DOHH2 (cell line): ENCODE measurements around the gene ATP8B3.

Experiments used
- H3F3A ChIP-seq: fragments of 200-600 bp; sonication (generic), shearing (Covaris generic); 2 replicates; pipeline ENCODE4 v1.6.0; 2016; ENCODE audit warnings: antibody characterized with exemption, mild to moderate bottlenecking; ENCODE audit not compliant: control insufficient read depth, insufficient read depth
- H3K27ac ChIP-seq: fragments of 200-600 bp; sonication (generic); 2 replicates; pipeline ENCODE4 v1.5.1; 2014; ENCODE audit warnings: low read depth, mild to moderate bottlenecking, low read length, moderate library complexity
- H3K27me3 ChIP-seq: fragments of 200-600 bp; sonication (generic); 2 replicates; pipeline ENCODE4 v1.6.1; 2014; ENCODE audit warnings: mild to moderate bottlenecking, low read length, mixed read lengths; ENCODE audit not compliant: control insufficient read depth
- H3K36me3 ChIP-seq: fragments of 200-600 bp; sonication (generic); 2 replicates; pipeline ENCODE4 v1.6.1; 2014; ENCODE audit warnings: mild to moderate bottlenecking, low read length, moderate library complexity, mixed read lengths; ENCODE audit not compliant: control insufficient read depth
- H3K4me1 ChIP-seq: fragments of 200-600 bp; sonication (generic); 2 replicates; pipeline ENCODE4 v1.6.1; 2014; ENCODE audit warnings: mild to moderate bottlenecking, low read length, mixed read lengths; ENCODE audit not compliant: control insufficient read depth
- H3K4me2 ChIP-seq: fragments of 200-600 bp; sonication (generic); 2 replicates; pipeline ENCODE4 v1.6.0; 2014; ENCODE audit warnings: mild to moderate bottlenecking, low read length, moderate library complexity
- H3K4me3 ChIP-seq: fragments of 200-600 bp; sonication (generic); 2 replicates; pipeline ENCODE4 v1.5.1; 2014; ENCODE audit warnings: mild to moderate bottlenecking, low read length, mixed read lengths
- H3K79me2 ChIP-seq: fragments of 200-600 bp; sonication (generic); 2 replicates; pipeline ENCODE4 v1.6.1; 2014; ENCODE audit warnings: mild to moderate bottlenecking, low read length, mixed read lengths; ENCODE audit not compliant: control insufficient read depth
- H3K9me2 ChIP-seq: fragments of 200-600 bp; sonication (generic); replicated peaks from 2 replicates; pipeline ENCODE4 v1.6.1; 2014; ENCODE audit warnings: mild to moderate bottlenecking, low read length, mixed read lengths; ENCODE audit not compliant: control insufficient read depth
- H3K9me3 ChIP-seq: fragments of 200-600 bp; sonication (generic); 2 replicates; pipeline ENCODE4 v1.6.1; 2014; ENCODE audit warnings: antibody characterized with exemption, low read length, mixed read lengths; ENCODE audit not compliant: control insufficient read depth, insufficient read depth
- H4K20me1 ChIP-seq: fragments of 200-600 bp; sonication (generic); 2 replicates; pipeline ENCODE4 v1.6.0; 2014; ENCODE audit warnings: low read depth, mild to moderate bottlenecking, antibody characterized with exemption, low read length, moderate library complexity; ENCODE audit not compliant: control insufficient read depth, insufficient read depth
- CTCF ChIP-seq: fragments of 200-600 bp; sonication (generic); IDR thresholded peaks from one replicate; pipeline ENCODE4 v1.5.1; 2014; ENCODE audit warnings: antibody characterized with exemption, mild to moderate bottlenecking, low read depth, low read length; ENCODE audit not compliant: poor library complexity, severe bottlenecking
- EZH2phosphoT487 ChIP-seq: fragments of 200-600 bp; sonication (generic); IDR thresholded peaks from 2 replicates; pipeline ENCODE4 v1.6.1; 2017; ENCODE audit warnings: borderline replicate concordance, mild to moderate bottlenecking, antibody characterized with exemption, low read length, moderate library complexity, mixed read lengths

Gene ATP8B3

GRCh38 chr19:1734321-1734966 is 77.6 kb downstream of the ATP8B3 start:
- no peaks in the 10 kb centered on the region for H3F3A ChIP-seq
- H3K9me2 ChIP-seq, result no peaks in the 10 kb centered on the region
- no peaks in the 10 kb centered on the region for H4K20me1 ChIP-seq
- TF ChIP-seq EZH2phosphoT487 (no peak), CTCF (no peak)
- no peaks in the 10 kb centered on the region for H3K36me3 ChIP-seq
- no peaks in the 10 kb centered on the region for H3K79me2 ChIP-seq
- H3K27ac ChIP-seq, result no peak overlapping the region
- H3K27me3 ChIP-seq, result no peaks in the 10 kb centered on the region
- H3K4me1 ChIP-seq, result no peaks in the 10 kb centered on the region
- H3K9me3 ChIP-seq, result no peaks in the 10 kb centered on the region
- no peak overlapping the region for H3K4me3 ChIP-seq
- H3K4me2 ChIP-seq, result no peak overlapping the region
